HG03095 (cell line): ENCODE data around the gene DBN1.

Experiments used
- ATAC-seq: cut with Tn5 transposase; IDR thresholded peaks from one replicate; pipeline ENCODE4 v1.9.1; 2021; ENCODE audit warnings: moderate library complexity; ENCODE audit not compliant: unreplicated experiment

Gene DBN1

DNA sequence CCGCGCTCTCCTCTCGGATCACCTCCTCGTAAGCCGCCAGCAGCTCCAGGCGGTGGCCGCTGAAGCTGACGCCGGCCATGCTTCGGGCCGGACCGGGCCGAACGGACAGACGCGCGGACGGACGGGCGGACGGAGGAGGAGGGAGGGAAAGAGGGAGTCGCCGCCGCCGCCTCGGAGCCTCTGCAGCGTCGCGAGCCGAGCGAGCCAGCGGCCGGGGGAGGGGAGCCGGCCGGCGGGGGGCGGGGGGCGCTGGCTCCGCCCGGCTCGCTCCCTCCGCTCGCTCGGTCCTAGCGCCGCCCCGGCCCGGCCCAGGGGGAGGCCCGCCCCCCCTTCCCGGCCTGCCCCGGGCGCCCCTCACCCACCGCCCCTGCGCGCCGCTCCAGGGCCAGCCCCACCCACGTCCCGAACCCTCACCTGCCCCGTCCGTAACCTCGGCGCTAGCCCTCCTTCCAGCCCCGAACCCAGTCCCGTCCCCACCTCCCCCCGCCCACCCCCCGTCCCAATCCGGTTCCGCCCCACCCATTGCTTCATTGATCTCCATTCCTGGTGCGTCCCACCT is at the start of gene DBN1:
Gene DBN1 (minus strand): TSS at position 192 of the 559 bp plus-strand sequence. CDS start 113 bp downstream, at position 79.
- ATAC-seq, result no peak

DNA sequence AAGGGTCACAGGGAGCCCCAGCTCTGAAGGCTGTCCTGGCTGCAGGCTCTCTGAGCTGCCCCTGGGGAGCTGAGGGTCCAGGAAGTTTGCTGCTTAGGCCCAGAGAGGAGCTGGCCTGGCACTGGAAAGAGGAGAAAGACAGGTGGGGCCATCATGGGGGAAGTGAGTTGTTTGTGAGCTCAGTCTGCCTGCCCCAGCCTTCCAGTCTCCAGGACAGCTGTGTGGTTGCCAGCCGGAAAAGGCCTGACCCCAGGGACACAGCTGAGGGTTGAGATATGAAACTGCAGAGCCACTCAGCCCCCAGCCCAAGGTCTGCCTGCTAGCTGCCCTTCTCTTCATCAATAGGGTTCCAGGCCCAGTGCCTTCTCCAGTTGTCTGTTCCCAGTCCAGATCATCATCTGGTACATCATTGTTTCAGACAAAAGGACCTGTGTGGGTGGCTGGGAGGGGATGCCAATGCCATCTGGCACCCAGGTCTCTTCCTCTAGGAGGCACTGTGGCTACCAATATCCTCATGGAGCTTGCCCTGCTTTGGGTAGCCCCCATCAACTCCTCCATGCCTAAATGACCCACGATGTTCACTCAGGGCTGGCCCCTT is 47.6 kb upstream of the DBN1 start:
- ATAC-seq, result no peak

DNA sequence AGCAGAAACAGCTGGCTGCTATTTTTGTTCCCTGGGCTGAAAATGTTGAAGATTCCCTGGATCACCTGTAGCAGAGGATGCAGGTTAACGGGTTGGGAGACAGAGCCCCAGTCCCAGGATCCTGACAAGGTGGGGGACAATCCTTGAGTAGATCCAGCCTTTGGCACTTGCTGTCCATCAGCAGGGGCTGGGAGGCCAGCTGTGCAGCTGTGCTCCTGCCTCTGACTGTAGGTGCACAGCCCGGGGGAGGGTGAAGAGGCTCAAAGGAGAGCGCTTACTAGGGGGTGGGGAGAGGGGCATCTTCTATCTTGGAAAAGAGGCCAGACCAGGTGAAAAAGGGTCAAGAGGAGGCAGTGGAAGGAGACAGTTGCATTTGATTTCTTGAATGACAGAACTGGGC is 46.8 kb upstream of the DBN1 start:
- ATAC-seq, result no peak

DNA sequence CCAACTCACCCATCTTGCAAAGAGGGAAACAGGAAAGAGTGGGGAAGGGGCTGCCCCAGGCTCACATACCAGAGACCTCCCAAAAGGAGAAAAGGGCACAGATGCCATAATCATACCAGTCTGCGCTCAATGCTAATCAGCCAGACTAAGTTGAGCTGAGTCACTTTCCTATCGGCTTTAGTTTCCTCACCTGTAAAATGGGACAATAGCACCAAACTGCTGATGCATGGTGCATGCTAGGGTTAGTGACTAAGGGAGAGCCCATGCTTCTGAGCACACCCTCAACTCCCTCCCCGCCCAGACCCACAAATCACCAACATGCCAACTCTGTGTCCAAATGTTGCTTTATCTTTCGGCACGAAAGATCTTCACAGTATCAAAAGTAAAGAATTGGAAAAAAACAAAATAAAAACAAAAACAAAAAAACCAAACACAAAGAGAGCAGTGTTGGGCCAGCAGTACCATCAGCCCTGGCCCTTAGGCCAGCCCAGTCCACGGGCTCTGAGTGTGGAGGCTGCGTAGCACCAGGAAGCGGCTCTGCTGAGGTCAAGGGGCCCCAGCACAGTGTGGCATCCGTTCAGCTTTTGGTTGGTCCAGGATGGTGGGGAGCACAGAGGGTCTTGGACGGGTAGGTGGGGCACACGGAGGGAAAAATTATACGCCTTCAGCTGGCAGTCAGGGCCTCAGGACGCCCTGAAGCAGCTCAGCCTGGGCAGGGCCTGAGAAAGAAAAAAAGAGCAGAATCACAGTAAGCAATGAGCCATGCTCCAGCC is 46.2 kb upstream of the DBN1 start:
- no peak for ATAC-seq

DNA sequence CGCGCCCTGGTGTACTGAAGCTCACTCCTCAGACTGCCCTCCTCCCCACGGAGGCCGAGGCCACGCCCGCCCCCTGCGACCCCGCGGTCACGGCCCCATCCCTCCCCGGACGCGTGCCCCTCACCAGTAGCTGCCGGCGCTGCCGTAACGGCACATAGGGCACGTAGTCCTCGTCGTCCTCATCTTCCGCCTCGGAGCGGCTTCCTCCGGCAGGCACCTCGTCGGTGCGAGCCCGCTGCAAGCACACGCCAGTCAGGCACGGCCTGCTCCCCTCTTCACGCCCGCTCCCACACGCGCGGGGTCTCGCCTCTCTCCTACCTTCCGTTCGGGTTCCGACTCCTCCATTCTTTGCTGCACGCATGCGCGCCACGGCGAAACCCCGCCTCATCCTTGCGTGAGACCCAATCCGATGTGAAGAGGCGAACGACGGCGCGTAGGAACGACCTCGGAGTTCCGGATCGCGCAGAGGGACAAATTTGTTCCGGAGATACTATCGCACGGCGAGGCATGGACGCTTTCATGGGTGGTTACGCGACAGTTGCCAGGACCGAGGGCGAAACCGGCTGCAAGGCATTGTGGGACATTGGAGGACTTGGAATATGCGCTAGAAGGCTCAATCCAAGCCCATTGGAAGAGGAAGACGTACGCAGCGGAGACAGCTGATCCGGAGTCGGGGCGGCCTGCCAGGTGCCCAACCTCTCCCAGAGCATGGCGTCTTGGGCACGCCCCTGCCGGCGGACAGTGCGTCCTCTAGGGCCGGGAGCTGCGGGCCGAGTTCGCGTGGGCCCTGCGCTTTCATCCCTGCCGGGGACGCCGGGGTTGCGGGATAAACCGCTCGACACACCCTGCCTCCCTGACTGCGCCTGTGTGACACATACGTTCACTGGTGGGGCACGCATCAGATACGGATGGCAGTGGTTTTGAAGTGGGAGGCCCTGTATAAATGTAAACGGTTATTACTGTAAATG is 43.5 kb upstream of the DBN1 start, which contains the start of gene DDX41:
Gene DDX41 (minus strand): TSS at position 361 of the 968 bp plus-strand sequence. CDS start 16 bp downstream, at position 345.
- ATAC-seq, result peak; percentile 69

DNA sequence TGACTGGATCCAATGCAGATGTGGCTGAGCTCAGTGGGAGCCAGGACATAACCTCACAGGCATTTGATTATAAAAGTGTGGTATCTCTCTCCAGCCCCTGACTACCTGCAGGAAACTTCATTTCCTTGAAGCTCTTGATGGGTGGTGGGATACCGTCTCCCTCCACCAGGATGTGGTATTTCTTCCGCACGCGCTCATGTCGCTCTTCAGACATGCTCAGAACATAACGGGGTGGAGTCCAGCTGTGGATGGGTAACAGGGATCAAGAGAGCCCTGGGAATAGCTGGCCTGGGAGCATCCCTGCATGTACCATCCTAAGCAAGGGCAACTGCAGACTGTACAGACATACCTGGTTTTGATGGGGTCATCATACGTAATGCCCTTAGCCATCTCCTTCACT is 42.1 kb upstream of the DBN1 start:
- no peak for ATAC-seq

DNA sequence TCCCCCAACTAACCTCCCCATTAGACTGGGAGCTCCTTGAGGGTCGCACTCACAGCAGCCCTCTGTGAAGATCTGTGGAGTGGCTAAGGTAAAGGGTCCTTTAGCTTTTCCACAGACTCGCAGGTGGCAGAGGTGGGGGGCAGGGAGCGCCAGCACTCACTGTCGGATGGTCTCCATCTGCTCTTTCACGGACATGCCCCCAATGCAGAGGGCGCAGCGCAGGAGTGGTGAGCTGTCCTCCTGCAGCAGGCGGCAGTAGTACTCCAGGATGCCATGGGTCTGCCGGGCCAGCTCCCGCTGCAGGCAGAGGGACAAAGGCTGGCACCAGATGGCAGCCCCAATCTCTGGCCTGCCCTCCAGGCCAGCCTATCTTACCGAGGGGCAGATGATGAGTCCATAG is 41.1 kb upstream of the DBN1 start:
- no peak for ATAC-seq

DNA sequence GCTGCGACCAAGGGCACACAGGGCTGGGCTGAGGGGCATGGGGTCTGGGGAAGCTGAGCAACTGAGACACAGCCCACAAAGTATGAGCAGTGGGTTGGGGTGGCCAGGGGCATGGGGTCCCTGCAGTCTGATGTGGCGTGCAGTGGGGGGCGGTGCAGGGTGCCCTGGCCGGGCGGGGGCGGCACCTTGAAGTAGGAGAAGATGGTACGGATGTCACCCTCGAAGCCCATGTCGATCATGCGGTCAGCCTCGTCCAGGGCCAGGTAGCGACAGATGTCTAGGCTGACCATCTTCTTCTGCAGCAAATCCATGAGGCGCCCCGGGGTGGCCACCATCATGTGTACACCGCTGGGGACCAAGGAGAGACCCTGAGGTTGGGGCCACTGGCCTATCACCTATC is 40.1 kb upstream of the DBN1 start:
- ATAC-seq, result no peak

DNA sequence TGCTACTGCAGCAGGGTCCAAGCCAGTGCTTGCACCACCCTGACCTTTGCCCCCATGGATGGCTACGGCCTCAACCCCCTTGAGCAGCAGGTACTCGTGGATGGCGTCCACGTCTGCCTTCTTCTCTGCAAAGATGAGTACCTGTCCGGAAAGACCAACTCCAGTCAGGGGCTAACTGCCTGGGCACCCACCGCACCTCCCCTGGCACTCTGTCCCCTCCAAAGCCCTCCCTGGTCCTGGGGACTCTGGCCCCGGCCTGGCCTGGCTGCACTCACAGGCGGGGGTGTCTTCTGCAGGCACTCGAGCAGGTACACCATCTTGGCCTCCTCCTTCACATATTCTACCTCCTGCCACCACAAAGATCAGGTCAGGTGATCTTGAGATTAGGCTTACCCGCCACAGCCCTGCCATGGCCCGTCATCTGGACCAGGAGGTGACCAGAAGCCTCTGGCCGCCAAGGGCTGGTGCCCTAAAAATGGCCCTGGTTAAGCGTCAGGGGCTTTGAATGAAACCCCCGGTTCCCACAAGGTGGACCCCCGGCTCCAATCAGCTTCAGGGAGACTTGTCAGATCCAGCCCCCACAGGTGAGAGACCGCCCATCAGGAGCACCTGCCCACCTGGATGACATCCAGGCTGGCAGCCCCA is 39.4 kb upstream of the DBN1 start:
- no peak for ATAC-seq

DNA sequence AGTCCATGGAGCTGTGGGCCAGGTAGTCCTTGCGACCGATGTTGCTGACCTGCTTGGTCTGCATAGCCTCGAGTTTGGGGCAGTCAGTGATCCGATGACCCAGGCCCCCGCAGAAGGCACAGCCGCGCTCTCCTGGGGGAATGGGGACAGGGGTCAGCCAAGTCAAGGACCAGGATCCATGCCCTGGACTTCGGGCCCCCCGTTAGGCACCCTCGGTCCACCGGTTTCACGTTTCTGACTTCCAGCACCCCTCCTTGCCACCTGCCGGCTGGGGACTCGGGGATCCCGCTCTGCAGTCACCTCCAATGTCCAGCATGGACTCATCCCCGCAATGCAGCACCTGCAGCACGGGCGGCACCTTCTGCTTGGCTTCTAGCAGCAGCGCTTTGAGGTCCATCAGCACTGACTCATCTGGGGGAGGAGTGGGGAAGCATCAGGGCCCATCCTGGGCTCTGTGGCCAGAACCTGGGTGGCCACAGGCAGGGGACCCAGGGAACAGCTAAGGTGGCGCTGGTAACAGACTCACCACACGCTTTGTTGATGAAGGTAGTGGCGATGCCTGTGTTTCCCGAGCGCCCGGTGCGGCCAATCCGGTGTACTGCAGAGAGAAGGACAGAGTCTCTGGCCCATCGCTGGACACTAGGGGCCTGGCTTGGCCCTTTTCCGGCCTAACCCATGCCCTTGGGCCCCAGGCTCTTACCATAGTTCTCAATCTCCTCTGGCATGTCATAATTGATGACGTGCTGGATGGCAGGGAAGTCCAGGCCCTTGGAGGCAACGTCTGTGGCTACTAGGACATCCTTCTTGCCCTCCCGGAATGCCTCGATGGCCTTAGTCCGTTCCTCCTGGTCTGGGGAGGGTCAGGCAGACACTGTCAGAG is 38.6 kb upstream of the DBN1 start:
- no peak for ATAC-seq

DNA sequence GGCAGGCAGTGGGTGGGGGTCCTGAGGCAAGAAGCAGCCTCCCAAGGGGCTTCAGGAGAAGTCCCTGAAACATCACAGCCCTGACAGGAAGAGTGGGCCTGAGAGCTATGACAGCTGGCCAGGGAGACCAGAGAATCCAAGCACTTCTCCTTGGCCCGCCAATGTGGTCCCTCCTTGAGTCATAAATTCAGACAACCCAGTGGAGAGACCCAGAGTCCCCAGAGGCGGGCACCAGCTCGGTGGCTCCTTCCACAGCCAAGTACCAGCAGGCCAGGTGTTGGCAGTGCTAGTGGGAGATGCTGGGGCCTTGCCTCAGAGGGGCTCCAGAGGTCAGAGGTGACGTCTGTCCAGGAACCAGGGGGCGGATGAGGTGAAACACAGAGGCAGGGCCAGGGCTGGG is 37.7 kb upstream of the DBN1 start:
- ATAC-seq, result no peak

DNA sequence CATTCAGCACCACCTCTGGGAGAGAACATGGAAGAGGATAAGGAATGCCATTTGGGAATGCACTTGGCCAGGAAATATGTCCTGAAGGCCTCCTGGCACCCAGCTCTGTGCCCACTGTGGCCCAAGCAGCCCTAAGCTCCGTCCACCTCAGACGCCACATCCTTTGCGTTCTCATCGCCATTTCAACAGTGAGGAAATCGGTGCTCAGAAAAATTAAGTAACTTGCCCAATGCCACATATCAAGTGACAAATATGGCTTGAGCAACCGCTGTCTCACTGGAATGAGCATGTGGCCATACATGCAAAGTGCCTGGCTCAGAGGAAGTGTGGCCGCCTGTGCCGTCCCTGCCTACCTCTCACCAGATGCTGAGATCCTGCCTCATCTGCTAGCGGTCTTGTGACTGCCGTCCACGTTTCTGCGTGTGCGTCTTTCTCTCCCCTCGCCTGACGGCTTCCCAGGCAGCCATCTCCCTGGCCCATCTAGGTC is 37.2 kb upstream of the DBN1 start:
- ATAC-seq, result no peak

DNA sequence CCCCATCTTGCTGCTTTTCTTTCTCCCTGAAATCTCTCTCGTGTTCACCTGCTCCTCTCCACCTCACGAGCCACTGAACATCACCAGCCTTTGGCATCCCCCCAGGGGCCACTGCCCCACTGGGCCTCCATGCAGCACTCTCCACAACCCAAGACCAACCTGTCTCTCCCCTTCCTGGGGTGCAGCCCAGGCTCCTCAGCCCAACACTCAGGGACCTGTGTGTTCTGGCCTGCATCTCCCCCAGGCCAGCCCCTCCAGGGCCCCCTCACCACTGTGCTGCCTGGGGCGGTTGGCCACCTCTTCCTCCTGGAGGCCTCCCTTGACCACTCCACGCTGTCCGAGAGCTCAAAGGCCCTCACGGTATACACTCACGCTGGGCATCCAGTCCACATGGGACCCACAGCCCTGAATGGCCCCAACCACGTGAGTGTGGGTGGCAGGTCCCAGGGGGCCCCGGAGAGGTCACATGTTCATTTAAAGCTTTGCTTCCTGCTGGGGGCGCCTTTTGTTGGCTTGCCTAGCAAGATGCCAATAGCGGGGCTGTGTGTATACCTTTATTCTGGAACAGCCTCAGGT is 36.6 kb upstream of the DBN1 start:
- ATAC-seq, result no peak

DNA sequence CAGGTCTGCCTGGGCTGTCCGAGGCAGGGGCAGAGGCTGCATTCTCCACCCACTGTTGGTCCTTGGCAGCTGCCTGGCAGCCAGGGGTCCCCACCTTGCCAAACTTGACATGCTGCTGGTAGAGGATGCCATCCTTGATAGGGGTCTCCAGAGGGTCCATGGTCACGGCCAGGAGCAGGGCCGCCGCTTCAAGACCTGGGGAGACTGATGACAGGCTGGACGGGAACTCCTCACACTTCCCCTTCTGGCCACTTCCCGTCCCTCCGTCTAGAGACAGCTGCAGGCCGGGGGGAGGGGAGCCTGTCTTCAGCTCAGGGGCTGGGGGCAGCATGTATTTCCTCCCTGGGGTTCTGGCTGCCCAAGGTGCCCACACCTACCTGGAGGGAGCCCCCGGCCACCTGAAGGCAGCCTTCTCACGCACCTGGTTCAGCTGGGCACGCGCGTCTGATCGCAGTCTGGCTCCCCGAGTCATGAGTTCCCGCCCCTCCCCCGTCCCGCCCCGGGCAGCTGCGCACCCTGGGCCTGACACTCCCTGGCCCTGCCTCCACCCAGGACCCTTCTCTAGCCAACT is 36.0 kb upstream of the DBN1 start, which contains the start of gene DOK3:
Gene DOK3 (minus strand): TSS at position 446 of the 571 bp plus-strand sequence. CDS start 286 bp downstream, at position 160.
- ATAC-seq, result peak; percentile 25

DNA sequence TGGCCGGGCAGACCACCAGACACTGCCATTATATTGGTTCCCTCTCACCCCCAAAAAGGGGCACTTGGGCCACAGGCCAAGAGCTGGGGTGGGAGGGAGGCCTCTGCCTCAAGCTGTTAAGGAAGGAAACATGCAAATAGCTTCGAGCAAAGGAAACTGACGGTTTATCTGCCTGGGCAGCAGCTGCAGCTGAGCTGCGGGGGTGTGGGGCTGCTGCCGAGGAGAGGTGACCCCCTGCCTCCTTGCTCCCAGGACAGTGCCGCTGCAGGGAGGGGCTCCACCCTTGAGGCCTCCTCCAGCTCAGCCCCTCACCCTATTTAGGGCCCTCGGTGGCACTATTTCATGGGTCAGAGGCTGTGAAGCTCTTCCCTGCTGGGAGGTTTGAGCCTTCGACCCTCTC is 35.4 kb upstream of the DBN1 start:
- ATAC-seq, result peak; percentile 36

DNA sequence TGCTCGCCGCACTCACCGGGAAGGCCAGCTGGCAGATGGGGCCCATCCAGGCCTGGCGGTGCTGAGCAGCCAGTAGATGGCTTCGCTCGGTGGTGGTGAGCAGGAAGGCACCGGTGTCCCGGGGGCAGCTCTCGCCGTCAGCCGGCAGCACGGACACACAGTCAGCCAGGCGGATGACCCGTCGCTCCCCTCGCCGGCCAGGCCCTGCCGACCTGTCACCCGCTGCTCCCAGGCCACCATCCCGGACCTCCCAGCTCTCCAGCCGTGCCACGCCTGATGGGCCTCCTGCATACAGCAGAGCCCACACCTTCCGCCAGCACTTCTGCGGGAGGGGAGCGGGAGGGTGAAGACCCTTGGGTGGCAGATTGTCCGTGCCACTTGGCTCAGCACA is 34.8 kb upstream of the DBN1 start:
- no peak for ATAC-seq

DNA sequence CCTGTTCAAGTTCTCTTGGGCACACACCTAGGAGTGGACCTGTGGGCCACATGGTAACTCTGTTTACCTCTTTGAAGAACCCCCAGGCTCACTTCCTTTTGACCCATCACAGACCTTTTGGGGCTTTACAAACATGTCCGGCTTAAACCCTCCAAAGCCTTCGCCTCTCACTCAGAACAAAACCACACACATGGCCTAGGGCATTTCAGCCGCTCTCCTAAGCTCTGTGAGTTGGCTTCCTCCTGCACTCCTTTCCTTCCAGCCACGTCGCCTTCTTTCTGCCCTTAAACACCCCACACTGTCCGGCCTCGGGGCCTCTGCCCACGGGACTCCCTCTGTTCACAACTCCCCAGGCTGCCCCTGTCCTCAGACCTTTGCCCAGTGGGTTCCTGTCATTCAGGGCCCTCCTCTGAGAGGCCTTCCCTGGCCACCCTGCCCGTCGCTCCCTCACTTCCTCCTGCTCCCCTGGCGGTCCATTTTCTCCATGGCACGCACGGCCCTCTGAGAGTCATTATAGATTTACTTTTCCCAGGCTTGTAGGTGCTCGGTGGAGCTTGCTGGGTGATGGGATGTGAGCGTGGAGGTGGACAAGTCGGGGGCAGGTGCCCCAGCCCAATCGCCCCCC is 34.3 kb upstream of the DBN1 start:
- ATAC-seq, result no peak

DNA sequence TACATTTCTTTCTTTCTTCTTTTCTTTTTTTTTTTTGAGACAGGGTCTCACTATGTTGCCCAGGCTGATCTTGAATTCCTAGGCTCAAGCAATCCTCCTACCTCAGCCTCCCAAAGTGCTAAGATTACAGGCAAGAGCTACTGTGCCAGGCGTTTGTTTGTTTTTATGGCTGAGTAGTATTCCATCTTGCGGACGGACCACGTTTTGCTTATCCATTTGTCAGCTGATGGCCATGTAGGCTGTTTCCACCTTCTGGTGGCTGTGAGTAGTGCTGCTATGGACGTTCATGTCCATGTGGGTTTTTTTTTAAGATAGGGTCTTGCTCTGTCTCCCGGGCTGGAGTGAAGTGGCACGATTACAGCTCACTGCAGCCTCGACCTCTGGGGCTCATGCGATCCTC is 33.7 kb upstream of the DBN1 start:
- no peak for ATAC-seq
